Muscle layer of colon (tissue), 2 donors: ENCODE data around the gene CCDC141.
"Not testable (repeated sequence)": the region's sequence is repeated elsewhere in the genome, so short reads cannot be mapped to it uniquely, and the experiment has no call there.

ENCODE experiments used
- H3K27ac ChIP-seq: one replicate; pipeline ENCODE4 v1.7.0; 2013; ENCODE audit warnings: low read depth, mild to moderate bottlenecking, low read length, moderate library complexity
- H3K27me3 ChIP-seq, 2 donors: one replicate each; pipeline ENCODE4 v1.7.0; 2013; ENCODE audit warnings: low read length in 2 of 2, mild to moderate bottlenecking in 2 of 2; ENCODE audit not compliant: insufficient read depth in 2 of 2, control insufficient read depth in 1 of 2
- H3K36me3 ChIP-seq: one replicate; pipeline ENCODE4 v1.7.0; 2013; ENCODE audit warnings: mild to moderate bottlenecking, low read length; ENCODE audit not compliant: insufficient read depth
- H3K4me1 ChIP-seq: one replicate; pipeline ENCODE4 v1.7.0; 2013; ENCODE audit warnings: mild to moderate bottlenecking, low read length; ENCODE audit not compliant: insufficient read depth
- H3K4me3 ChIP-seq, 2 donors: one replicate each; pipeline ENCODE4 v1.7.0; 2013; ENCODE audit warnings: low read length in 2 of 2, low read depth in 1 of 2, mild to moderate bottlenecking in 1 of 2, moderate library complexity in 1 of 2
- H3K9ac ChIP-seq: one replicate; pipeline ENCODE4 v1.7.0; 2013; ENCODE audit warnings: low read length
- H3K9me3 ChIP-seq: one replicate; pipeline ENCODE4 v1.7.0; 2013; ENCODE audit warnings: mild to moderate bottlenecking, low read length
- donor health status: abdominal sarcoma.
- donor health status: Adenocarcinoma of cecum.

Gene CCDC141, protein sequence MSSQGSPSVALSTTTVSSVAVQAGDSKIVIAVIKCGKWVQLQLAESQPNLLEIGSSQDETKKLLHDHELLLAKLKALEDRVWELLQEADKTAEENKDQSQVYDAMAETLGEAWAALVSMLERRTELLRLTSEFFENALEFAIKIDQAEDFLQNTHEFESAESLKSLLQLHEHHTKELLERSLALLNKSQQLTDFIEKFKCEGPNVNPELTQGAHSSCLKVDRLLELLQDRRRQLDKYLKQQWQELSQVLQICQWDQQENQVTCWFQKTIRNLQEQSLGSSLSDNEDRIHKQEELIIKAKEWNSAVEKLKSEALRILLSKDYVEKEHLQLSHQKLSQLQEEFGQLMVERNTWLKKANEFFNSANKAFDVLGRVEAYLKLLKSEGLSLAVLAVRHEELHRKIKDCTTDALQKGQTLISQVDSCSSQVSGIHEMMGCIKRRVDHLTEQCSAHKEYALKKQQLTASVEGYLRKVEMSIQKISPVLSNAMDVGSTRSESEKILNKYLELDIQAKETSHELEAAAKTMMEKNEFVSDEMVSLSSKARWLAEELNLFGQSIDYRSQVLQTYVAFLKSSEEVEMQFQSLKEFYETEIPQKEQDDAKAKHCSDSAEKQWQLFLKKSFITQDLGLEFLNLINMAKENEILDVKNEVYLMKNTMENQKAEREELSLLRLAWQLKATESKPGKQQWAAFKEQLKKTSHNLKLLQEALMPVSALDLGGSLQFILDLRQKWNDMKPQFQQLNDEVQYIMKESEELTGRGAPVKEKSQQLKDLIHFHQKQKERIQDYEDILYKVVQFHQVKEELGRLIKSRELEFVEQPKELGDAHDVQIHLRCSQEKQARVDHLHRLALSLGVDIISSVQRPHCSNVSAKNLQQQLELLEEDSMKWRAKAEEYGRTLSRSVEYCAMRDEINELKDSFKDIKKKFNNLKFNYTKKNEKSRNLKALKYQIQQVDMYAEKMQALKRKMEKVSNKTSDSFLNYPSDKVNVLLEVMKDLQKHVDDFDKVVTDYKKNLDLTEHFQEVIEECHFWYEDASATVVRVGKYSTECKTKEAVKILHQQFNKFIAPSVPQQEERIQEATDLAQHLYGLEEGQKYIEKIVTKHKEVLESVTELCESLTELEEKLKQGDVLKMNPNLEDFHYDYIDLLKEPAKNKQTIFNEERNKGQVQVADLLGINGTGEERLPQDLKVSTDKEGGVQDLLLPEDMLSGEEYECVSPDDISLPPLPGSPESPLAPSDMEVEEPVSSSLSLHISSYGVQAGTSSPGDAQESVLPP (N-terminal part only)

GRCh38 chr2:179049546-179050311 is at the start of gene CCDC141:
Gene CCDC141, minus strand, starts transcription at chr2:179050137. Its CDS starts 196 bp downstream, at chr2:179049941.
- no peak within 1 kb of the TSS for H3K9ac ChIP-seq

DNA sequence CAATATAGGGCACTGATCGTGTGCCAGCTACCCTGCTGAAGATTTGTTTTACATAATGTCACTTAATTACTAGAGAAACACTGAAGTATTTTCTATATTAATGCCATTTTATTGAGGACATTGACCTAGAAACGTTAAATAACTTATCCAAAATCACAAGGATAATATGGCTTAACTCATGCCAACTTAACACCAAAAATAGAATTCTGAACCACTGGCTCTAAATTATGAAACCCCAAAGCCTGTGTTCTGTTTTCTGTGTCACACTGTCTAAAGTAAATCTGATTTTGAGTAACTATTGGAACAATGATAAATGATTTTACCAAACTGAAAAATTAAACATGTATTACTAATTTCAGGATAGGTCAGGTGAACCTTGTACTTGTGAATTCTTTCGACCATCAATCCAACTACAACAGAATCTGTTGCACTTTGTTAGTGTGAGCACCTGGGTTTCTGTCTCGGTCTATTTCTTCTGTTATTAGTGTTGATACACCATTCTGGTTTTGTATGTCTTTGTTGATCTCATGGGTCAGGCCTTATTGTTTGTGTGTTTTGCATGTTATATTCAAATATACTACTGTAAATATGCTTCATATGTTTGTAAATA is 48.2 kb upstream of the CCDC141 start:
- H3K9me3 ChIP-seq: no peaks in the 10 kb centered on the region
- H3K4me1 ChIP-seq: no peaks in the 10 kb centered on the region
- no peak overlapping the region for H3K9ac ChIP-seq
- no peaks in the 10 kb centered on the region for H3K36me3 ChIP-seq
- no peaks in the 10 kb centered on the region for H3K27me3 ChIP-seq
- H3K4me3 ChIP-seq: no peak overlapping the region
- no peak overlapping the region for H3K27ac ChIP-seq

More at GRCh38 chr2:179049546-179050311, at the start of gene CCDC141:
- H3K9me3 ChIP-seq: no peaks in the 10 kb centered on the region
- no peaks in the 10 kb centered on the region for H3K27me3 ChIP-seq
- no peaks in the 10 kb centered on the region for H3K36me3 ChIP-seq
- H3K4me3 ChIP-seq: no peak within 1 kb of the TSS
- peaks cover 16% of the 10 kb centered on the region for H3K4me1 ChIP-seq
- no peak within 1 kb of the TSS for H3K27ac ChIP-seq

GRCh38 chr2:179097131-179097530 is 47.2 kb upstream of the CCDC141 start:
- Histone ChIP-seq H3K9ac (no peak overlapping the region), H3K4me1 (no peaks in the 10 kb centered on the region), H3K4me3 (no peak overlapping the region), H3K9me3 (no peaks in the 10 kb centered on the region), H3K36me3 (no peaks in the 10 kb centered on the region), H3K27ac (no peak overlapping the region), H3K27me3 (no peaks in the 10 kb centered on the region)

- Histone ChIP-seq H3K27me3 (no peaks in the 10 kb centered on the region), H3K27ac (no peak overlapping the region), H3K4me1 (no peaks in the 10 kb centered on the region), H3K9ac (no peak overlapping the region), H3K4me3 (no peak overlapping the region), H3K36me3 (no peaks in the 10 kb centered on the region), H3K9me3 (no peaks in the 10 kb centered on the region)
These were observed 46.2 kb upstream of the CCDC141 start for GRCh38 chr2:179096090-179096489.

- H3K36me3 ChIP-seq, H3K4me1 ChIP-seq, H3K9me3 ChIP-seq, H3K9ac ChIP-seq, H3K27ac ChIP-seq, H3K4me3 ChIP-seq, H3K27me3 ChIP-seq: not testable (repeated sequence)
These were observed 43.0 kb upstream of the CCDC141 start for GRCh38 chr2:179092912-179093311.

DNA sequence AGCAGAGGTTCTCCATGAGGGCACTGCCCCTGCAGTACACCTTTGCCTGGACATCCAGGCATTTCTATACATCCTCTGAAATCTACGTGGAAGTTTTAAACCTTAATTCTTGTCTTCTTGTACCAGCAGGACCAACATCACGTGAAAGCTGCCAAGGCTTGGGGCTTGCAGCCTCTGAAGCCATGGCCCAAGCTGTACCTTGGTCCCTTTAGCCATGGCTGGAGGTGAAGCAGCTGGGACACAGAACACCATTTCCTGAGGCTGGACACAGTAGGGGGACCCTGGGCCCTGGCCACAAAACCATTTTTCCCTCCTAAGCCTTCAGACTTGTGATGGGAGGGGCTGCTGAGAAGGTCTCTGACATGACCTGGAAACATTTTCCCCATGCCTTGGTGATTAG is 32.8 kb upstream of the CCDC141 start:
- no peaks in the 10 kb centered on the region for H3K36me3 ChIP-seq
- H3K9ac ChIP-seq: no peak overlapping the region
- no peak overlapping the region for H3K4me3 ChIP-seq
- H3K27me3 ChIP-seq: no peaks in the 10 kb centered on the region
- no peaks in the 10 kb centered on the region for H3K9me3 ChIP-seq
- no peak overlapping the region for H3K27ac ChIP-seq
- no peaks in the 10 kb centered on the region for H3K4me1 ChIP-seq

DNA sequence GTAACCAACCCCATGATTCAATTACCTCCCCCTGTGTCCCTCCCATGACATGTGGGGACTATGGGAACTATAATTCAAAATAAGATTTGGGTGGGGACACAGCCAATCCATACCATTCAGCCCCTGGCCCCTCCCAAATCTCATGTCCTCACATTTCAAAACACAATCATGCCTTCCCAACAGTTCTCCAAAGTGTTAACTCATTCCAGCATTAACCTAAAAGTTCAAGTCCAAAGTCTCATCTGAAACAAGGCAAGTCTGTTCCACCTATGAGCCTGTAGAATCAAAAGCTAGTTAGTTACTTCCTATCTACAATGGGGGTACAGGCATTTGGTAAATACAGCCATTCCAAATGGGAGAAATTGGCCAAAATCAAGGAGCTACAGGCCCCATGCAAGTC is 32.0 kb upstream of the CCDC141 start:
- H3K27me3 ChIP-seq: no peaks in the 10 kb centered on the region
- H3K9ac ChIP-seq: no peak overlapping the region
- H3K4me3 ChIP-seq: no peak overlapping the region
- no peaks in the 10 kb centered on the region for H3K9me3 ChIP-seq
- no peak overlapping the region for H3K27ac ChIP-seq
- H3K36me3 ChIP-seq: no peaks in the 10 kb centered on the region
- H3K4me1 ChIP-seq: no peaks in the 10 kb centered on the region

- H3K4me1 ChIP-seq: no peaks in the 10 kb centered on the region
- H3K27me3 ChIP-seq: no peaks in the 10 kb centered on the region
- no peak overlapping the region for H3K27ac ChIP-seq
- no peaks in the 10 kb centered on the region for H3K9me3 ChIP-seq
- H3K4me3 ChIP-seq: no peak overlapping the region
- no peak overlapping the region for H3K9ac ChIP-seq
- no peaks in the 10 kb centered on the region for H3K36me3 ChIP-seq
These were observed 22.6 kb upstream of the CCDC141 start for GRCh38 chr2:179072527-179072926.

DNA sequence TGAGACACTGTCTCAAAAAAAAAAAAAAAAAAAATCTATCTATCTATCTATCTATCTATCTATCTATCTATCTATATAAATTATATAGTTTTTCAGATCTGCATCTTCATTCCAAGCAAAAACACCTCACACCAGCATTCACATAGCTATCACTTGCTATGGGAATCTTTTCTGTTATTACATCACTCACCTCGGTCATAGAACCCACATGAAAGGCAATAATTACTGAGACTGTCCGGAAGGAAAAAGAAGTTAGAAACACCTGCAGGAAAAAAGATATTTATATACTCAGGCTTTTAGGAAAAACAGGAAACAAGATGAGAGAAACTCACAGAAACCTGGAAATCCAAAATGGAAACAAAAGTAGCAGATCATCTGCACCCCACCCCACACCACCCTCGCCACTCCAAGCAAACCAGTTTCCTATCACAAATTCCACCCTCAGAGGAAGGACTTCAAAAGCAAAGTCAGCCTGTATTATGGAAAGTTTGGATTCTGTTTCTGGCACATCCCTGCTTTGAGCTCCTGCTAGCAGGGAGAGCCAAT is 21.9 kb upstream of the CCDC141 start:
- H3K4me1 ChIP-seq: no peaks in the 10 kb centered on the region
- no peaks in the 10 kb centered on the region for H3K9me3 ChIP-seq
- no peak overlapping the region for H3K27ac ChIP-seq
- H3K9ac ChIP-seq: no peak overlapping the region
- H3K36me3 ChIP-seq: no peaks in the 10 kb centered on the region
- H3K27me3 ChIP-seq: no peaks in the 10 kb centered on the region
- no peak overlapping the region for H3K4me3 ChIP-seq

DNA sequence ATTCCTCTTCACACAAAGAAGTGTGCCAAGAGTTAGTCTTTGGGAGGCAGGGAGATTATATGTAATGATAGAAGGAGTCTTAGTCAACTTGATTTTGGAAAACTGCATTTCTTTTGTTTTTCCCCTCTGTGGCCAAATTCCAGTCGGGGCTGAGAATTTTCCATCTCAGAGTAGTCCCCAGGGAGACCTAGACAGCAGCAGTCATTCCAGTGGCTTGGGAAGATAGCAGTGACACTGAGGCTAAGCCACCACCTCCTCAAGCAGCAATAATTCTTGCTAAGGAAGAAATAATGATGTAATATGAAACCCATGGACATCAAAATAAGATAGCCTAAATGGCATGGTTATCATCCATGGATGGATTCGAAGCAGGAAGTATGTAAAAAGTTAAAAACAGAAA is 21.0 kb upstream of the CCDC141 start:
- no peaks in the 10 kb centered on the region for H3K4me1 ChIP-seq
- H3K4me3 ChIP-seq: no peak overlapping the region
- H3K27ac ChIP-seq: no peak overlapping the region
- H3K9me3 ChIP-seq: no peaks in the 10 kb centered on the region
- no peaks in the 10 kb centered on the region for H3K36me3 ChIP-seq
- H3K9ac ChIP-seq: no peak overlapping the region
- H3K27me3 ChIP-seq: no peaks in the 10 kb centered on the region
